ENCODE measurements around the gene ST7. TPM values are rescaled to one million over a fixed set of nuclear protein-coding genes. Genes with fewer than 3 reads are reported as not detected.

Gene ST7, protein sequence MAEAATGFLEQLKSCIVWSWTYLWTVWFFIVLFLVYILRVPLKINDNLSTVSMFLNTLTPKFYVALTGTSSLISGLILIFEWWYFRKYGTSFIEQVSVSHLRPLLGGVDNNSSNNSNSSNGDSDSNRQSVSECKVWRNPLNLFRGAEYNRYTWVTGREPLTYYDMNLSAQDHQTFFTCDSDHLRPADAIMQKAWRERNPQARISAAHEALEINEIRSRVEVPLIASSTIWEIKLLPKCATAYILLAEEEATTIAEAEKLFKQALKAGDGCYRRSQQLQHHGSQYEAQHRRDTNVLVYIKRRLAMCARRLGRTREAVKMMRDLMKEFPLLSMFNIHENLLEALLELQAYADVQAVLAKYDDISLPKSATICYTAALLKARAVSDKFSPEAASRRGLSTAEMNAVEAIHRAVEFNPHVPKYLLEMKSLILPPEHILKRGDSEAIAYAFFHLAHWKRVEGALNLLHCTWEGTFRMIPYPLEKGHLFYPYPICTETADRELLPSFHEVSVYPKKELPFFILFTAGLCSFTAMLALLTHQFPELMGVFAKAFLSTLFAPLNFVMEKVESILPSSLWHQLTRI
- 23.9 to 29.3 TPM (median 25.1 TPM) in 5 replicates for total RNA-seq (2022; extraction: Qiagen RNA extraction)

DNA sequence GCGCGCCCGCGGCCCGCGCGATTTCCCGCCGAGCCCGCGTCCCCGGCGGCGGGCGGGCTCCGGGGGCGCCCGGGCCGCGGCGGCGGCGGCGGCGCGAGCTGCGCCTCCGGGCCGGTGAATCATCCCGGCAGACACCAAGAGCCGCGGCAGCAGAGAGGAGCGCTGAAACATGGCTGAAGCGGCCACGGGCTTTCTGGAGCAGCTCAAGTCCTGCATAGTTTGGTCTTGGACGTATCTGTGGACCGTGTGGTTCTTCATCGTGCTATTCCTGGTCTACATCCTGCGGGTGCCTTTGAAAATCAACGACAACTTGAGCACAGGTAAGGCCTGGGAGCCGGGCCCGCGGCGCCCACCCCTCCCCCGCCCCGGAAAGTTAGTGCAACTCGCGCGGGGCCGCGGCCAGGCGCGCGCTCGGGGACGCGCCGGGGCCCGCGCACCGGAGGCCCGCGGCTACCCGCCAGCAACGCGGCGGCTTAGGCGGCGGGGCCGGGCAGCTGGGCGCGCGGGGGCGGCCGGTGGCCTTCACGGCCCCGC lies at the start of gene ST7:
Gene ST7, plus strand, starts transcription at position 130 of the 534 bp plus-strand sequence. Its CDS starts 40 bp downstream, at position 170.

Other genes starting within 250 kb of the ST7 start
- 112 to 183 TPM (median 116 TPM) in 5 replicates for gene CAPZA2, start 90.9 kb upstream of the ST7 start, total RNA-seq (2022; extraction: Qiagen RNA extraction)